Endodermal cell (in vitro differentiated cells): Measurements from ENCODE around the gene MEF2D. TPM values are rescaled to one million over a fixed set of nuclear protein-coding genes. Genes with fewer than 3 reads are reported as not detected.

Source experiments
- DNase-seq: peaks from one replicate; pipeline ENCODE4 v3.0.0-alpha.2; 2017
- H3K27ac ChIP-seq: 2 replicates; pipeline ENCODE4 v1.5.1; 2013; ENCODE audit warnings: mild to moderate bottlenecking, low read depth, low read length, moderate library complexity
- H3K27me3 ChIP-seq: 2 replicates; pipeline ENCODE4 v1.6.1; 2013; ENCODE audit warnings: mild to moderate bottlenecking, low read length, moderate library complexity; ENCODE audit not compliant: insufficient read depth, control insufficient read depth, poor library complexity, severe bottlenecking
- H3K36me3 ChIP-seq: 2 replicates; pipeline ENCODE4 v1.7.0; 2013; ENCODE audit warnings: mild to moderate bottlenecking, low read length, moderate library complexity; ENCODE audit not compliant: control insufficient read depth, insufficient read depth
- H3K4me1 ChIP-seq: one replicate; pipeline ENCODE4 v1.7.0; 2013; ENCODE audit warnings: low read length; ENCODE audit not compliant: control insufficient read depth, insufficient read depth
- H3K4me3 ChIP-seq: 2 replicates; pipeline ENCODE4 v1.5.1; 2013; ENCODE audit warnings: mild to moderate bottlenecking, low read length, moderate library complexity
- H3K9ac ChIP-seq: 2 replicates; pipeline ENCODE4 v1.6.1; 2013; ENCODE audit warnings: mild to moderate bottlenecking, low read length, moderate library complexity; ENCODE audit not compliant: poor library complexity, severe bottlenecking; ENCODE audit errors: extremely low read depth
- H3K9me3 ChIP-seq: 2 replicates; pipeline ENCODE4 v1.6.1; 2013; ENCODE audit warnings: mild to moderate bottlenecking, low read length, moderate library complexity; ENCODE audit not compliant: control insufficient read depth
- H3K27ac Mint-ChIP-seq: 2 replicates; pipeline ENCODE4 v1.8.0; 2020; ENCODE audit warnings: mixed read lengths
- H3K27me3 Mint-ChIP-seq: 2 replicates; pipeline ENCODE4 v1.8.0; 2021; ENCODE audit warnings: mild to moderate bottlenecking, mixed read lengths; ENCODE audit not compliant: insufficient read depth
- H3K36me3 Mint-ChIP-seq: 2 replicates; pipeline ENCODE4 v1.8.0; 2020; ENCODE audit warnings: low read depth, mixed read lengths
- H3K4me1 Mint-ChIP-seq: 2 replicates; pipeline ENCODE4 v1.8.0; 2020; ENCODE audit warnings: mixed read lengths
- H3K4me3 Mint-ChIP-seq: 2 replicates; pipeline ENCODE4 v1.8.0; 2020; ENCODE audit warnings: mild to moderate bottlenecking, moderate library complexity, mixed read lengths
- H3K9me3 Mint-ChIP-seq: 2 replicates; pipeline ENCODE4 v1.8.0; 2020; ENCODE audit warnings: mild to moderate bottlenecking, mixed read lengths
- WGBS, 2 experiments: methylation state at CpG; one replicate each; pipeline versions ENCODE4 v1.1.5 to v1.1.7; 2013; ENCODE audit warnings: missing lambda C conversion rate in 2 of 2, mixed read lengths in 1 of 2; ENCODE audit not compliant: insufficient coverage in 1 of 2, insufficient read length in 1 of 2; 5-methylcytosine and 5-hydroxymethylcytosine counted together
- total RNA-seq, 2 donors: library from RNA; stranded (reverse); fragmentation: NEBNext Ultra II Directional in 1 of 2; extraction: Animal tissue kit (Norgen Biotek cat#: 25700) in 1 of 2; gene quantifications; 2 replicates in 1 of 2; 3 replicates in 1 of 2; pipeline ENCODE4 v1.2.1, GENCODE V29; 2021
- TF ChIP-seq, protein P1 (sequence below): fragments of 200-600 bp; sonication (generic); conservative IDR thresholded peaks from 2 replicates; pipeline ENCODE4 v1.5.0; 2021; ENCODE audit warnings: antibody characterized with exemption, mild to moderate bottlenecking

MEF2D gene
- total RNA-seq, 2 donors from 2014 or later: 10.5 to 12.8 TPM

DNA sequence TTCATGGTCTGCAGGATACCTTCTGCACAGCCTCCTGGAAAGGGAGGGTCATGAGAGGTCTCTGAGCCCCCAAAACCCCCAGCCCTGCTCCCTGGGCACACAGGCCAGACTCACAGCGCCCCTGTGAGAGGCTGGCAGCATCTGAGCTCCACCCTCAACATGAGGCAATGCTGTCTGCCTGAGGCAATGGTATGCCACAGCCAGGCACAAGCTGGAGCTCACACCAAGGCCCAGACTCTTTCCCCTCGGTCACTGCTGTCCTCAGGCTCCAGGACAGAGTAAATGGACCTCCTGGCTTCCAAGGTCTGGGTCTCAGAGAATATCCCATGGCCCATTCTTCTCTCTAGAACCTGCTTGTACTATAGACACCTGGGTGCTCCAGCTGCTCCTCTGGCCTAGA, 17.2 kb downstream of the MEF2D start:
- H3K36me3 ChIP-seq: peaks cover 24% of the 10 kb centered on the region
- Mint-ChIP-seq H3K4me3 (no peak overlapping the region), H3K36me3 (peaks cover 32% of the 10 kb centered on the region), H3K9me3 (no peaks in the 10 kb centered on the region), H3K27ac (no peak overlapping the region), H3K27me3 (no peaks in the 10 kb centered on the region), H3K4me1 (peaks cover 10% of the 10 kb centered on the region)
- 88 to 100% methylated on average over 2 of the region's 2 CpGs for WGBS, 2 experiments
- TF ChIP-seq, protein P1, sequence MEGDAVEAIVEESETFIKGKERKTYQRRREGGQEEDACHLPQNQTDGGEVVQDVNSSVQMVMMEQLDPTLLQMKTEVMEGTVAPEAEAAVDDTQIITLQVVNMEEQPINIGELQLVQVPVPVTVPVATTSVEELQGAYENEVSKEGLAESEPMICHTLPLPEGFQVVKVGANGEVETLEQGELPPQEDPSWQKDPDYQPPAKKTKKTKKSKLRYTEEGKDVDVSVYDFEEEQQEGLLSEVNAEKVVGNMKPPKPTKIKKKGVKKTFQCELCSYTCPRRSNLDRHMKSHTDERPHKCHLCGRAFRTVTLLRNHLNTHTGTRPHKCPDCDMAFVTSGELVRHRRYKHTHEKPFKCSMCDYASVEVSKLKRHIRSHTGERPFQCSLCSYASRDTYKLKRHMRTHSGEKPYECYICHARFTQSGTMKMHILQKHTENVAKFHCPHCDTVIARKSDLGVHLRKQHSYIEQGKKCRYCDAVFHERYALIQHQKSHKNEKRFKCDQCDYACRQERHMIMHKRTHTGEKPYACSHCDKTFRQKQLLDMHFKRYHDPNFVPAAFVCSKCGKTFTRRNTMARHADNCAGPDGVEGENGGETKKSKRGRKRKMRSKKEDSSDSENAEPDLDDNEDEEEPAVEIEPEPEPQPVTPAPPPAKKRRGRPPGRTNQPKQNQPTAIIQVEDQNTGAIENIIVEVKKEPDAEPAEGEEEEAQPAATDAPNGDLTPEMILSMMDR: no peak
- H3K4me3 ChIP-seq: no peak overlapping the region
- H3K27ac ChIP-seq: no peak overlapping the region
- DNase-seq: no peak
- no peaks in the 10 kb centered on the region for H3K27me3 ChIP-seq
- H3K9me3 ChIP-seq: no peaks in the 10 kb centered on the region
- H3K9ac ChIP-seq: no peak overlapping the region
- H3K4me1 ChIP-seq: no peaks in the 10 kb centered on the region

DNA sequence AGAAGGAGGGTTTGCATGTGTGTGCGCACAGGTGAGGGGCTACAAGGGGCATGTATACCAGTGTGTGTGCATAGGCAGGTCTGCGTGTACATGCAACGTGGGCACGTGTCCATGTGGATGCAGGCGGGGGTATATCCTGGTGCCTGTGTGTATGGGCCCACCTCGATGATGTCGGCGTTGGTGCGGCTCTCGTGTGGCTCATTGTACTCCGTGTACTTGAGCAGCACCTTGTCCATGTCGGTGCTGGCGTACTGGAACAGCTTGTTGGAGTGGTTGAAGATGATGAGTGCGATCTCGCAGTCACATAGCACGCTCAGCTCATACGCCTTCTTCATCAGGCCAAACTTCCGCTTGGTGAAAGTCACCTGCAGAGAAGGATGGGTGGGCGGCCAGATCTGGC, 18.3 kb downstream of the MEF2D start:
- Mint-ChIP-seq H3K9me3 (no peaks in the 10 kb centered on the region), H3K4me1 (peaks cover 10% of the 10 kb centered on the region), H3K27me3 (no peaks in the 10 kb centered on the region), H3K27ac (no peak overlapping the region), H3K4me3 (no peak overlapping the region), H3K36me3 (peaks cover 37% of the 10 kb centered on the region)
- H3K27ac ChIP-seq: no peak overlapping the region
- no peak for DNase-seq
- H3K9me3 ChIP-seq: no peaks in the 10 kb centered on the region
- H3K36me3 ChIP-seq: peaks cover 24% of the 10 kb centered on the region
- 94 to 96% methylated on average over 17 to 19 of the region's 19 CpGs for WGBS, 2 experiments
- no peak overlapping the region for H3K9ac ChIP-seq
- no peak overlapping the region for H3K4me3 ChIP-seq
- TF ChIP-seq, protein P1: no peak
- peaks cover 1% of the 10 kb centered on the region for H3K4me1 ChIP-seq
- no peaks in the 10 kb centered on the region for H3K27me3 ChIP-seq

DNA sequence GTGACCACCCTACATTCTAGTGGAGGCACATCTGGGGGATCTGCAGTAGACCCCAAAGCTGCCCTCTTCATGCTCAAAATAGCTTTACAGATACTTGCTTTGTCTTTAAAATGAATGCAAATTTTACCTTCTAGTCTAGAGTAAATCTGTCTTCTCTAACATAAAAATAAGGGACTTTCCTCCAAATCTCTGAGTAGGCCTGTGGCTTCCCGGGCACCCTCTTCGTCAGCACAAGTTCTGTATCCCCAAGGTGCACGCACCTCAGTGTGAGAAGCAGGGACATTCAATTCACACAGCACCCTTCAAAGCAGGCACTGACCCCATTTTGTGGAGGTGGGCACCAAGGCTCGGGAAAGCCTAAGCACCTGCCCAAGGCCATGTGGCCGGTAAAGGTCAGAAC, 19.0 kb downstream of the MEF2D start:
- Histone ChIP-seq H3K27me3 (no peaks in the 10 kb centered on the region), H3K27ac (no peak overlapping the region), H3K9me3 (no peaks in the 10 kb centered on the region), H3K36me3 (peaks cover 24% of the 10 kb centered on the region), H3K4me1 (peaks cover 2% of the 10 kb centered on the region), H3K4me3 (no peak overlapping the region), H3K9ac (no peak overlapping the region)
- peaks cover 38% of the 10 kb centered on the region for H3K36me3 Mint-ChIP-seq
- TF ChIP-seq, protein P1: no peak
- H3K27me3 Mint-ChIP-seq: no peaks in the 10 kb centered on the region
- no peaks in the 10 kb centered on the region for H3K9me3 Mint-ChIP-seq
- no peak overlapping the region for H3K27ac Mint-ChIP-seq
- H3K4me3 Mint-ChIP-seq: no peak overlapping the region
- 93 to 94% methylated on average over 4 to 5 of the region's 5 CpGs for WGBS, 2 experiments
- no peak for DNase-seq
- H3K4me1 Mint-ChIP-seq: peaks cover 10% of the 10 kb centered on the region
